Neural cell (in vitro differentiated cells): ENCODE data around the gene ELMO1. TPM values are rescaled to one million over a fixed set of nuclear protein-coding genes. Genes with fewer than 3 reads are reported as not detected.

Experiments
- H2AFZ ChIP-seq: fragments of 200-600, 300-800 bp; sonication (generic), shearing (Covaris generic); 2 replicates; pipeline ENCODE4 v1.6.0; 2014; ENCODE audit warnings: low read depth, mild to moderate bottlenecking, antibody characterized with exemption, low read length, moderate library complexity
- H3F3A ChIP-seq: fragments of 200-600 bp; shearing (Covaris generic); 2 replicates; pipeline ENCODE4 v1.6.1; 2016; ENCODE audit warnings: mild to moderate bottlenecking, moderate library complexity, mixed read lengths, antibody characterized with exemption, low read length; ENCODE audit not compliant: insufficient read depth, poor library complexity, severe bottlenecking
- H3K27ac ChIP-seq: fragments of 200-600, 300-800 bp; sonication (generic), shearing (Covaris generic); 2 replicates; pipeline ENCODE4 v1.5.1; 2014; ENCODE audit warnings: mild to moderate bottlenecking, low read length, moderate library complexity
- H3K27me3 ChIP-seq: fragments of 300-800, 200-600 bp; sonication (generic), shearing (Covaris generic); 2 replicates; pipeline ENCODE4 v1.6.0; 2014; ENCODE audit warnings: mild to moderate bottlenecking, low read depth, low read length, moderate library complexity; ENCODE audit not compliant: insufficient read depth
- H3K36me3 ChIP-seq: fragments of 300-800, 200-600 bp; sonication (generic), shearing (Covaris generic); 2 replicates; pipeline ENCODE4 v1.5.1; 2014; ENCODE audit warnings: mild to moderate bottlenecking, antibody characterized with exemption, low read length, moderate library complexity; ENCODE audit not compliant: insufficient read depth
- H3K4me2 ChIP-seq: fragments of 300-800, 200-600 bp; sonication (generic), shearing (Covaris generic); 2 replicates; pipeline ENCODE4 v1.6.0; 2014; ENCODE audit warnings: mild to moderate bottlenecking, low read length
- H3K4me3 ChIP-seq: fragments of 300-800, 200-600 bp; sonication (generic), shearing (Covaris generic); 2 replicates; pipeline ENCODE4 v1.5.1; 2014; ENCODE audit warnings: mild to moderate bottlenecking, low read length, moderate library complexity
- H3K79me2 ChIP-seq: fragments of 200-600 bp; shearing (Covaris generic); replicated peaks from 2 replicates; pipeline ENCODE4 v1.6.0; 2014; ENCODE audit warnings: mild to moderate bottlenecking, low read length, moderate library complexity; ENCODE audit not compliant: insufficient read depth
- H3K9ac ChIP-seq: fragments of 300-800, 200-600 bp; sonication (generic), shearing (Covaris generic); 2 replicates; pipeline ENCODE4 v1.6.1; 2016; ENCODE audit warnings: mild to moderate bottlenecking, low read length, mixed read lengths
- H3K9me2 ChIP-seq: fragments of 200-600 bp; shearing (Covaris generic); 2 replicates; pipeline ENCODE4 v1.6.1; 2016; ENCODE audit warnings: mild to moderate bottlenecking, low read length, mixed read lengths; ENCODE audit not compliant: insufficient read depth
- H3K9me3 ChIP-seq: fragments of 200-600, 300-800 bp; sonication (generic), shearing (Covaris generic); 2 replicates; pipeline ENCODE4 v1.6.1; 2016; ENCODE audit warnings: mild to moderate bottlenecking, mixed run types, low read length, moderate library complexity, mixed read lengths
- H4K20me1 ChIP-seq: fragments of 200-600 bp; shearing (Covaris generic); 2 replicates; pipeline ENCODE4 v1.6.1; 2016; ENCODE audit warnings: mild to moderate bottlenecking, mixed run types; ENCODE audit not compliant: insufficient read depth
- EP300 ChIP-seq: fragments of 450-650 bp; conservative IDR thresholded peaks from 2 replicates; pipeline ENCODE4 v1.6.1; 2014; ENCODE audit warnings: antibody characterized with exemption, mild to moderate bottlenecking, moderate library complexity; ENCODE audit not compliant: poor library complexity, severe bottlenecking
- EZH2 ChIP-seq: fragments of 200-600, 300-800 bp; shearing (Covaris generic), sonication (generic); IDR thresholded peaks from 2 replicates; pipeline ENCODE4 v1.6.1; 2014; ENCODE audit warnings: antibody characterized with exemption, low read length, borderline replicate concordance, mild to moderate bottlenecking; ENCODE audit not compliant: insufficient read depth, poor library complexity, severe bottlenecking
- MXI1 ChIP-seq: fragments of 450-650 bp; conservative IDR thresholded peaks from 2 replicates; pipeline ENCODE4 v1.6.1; 2014; ENCODE audit warnings: antibody characterized with exemption, mild to moderate bottlenecking; ENCODE audit not compliant: poor library complexity, severe bottlenecking
- POLR2AphosphoS5 ChIP-seq: IDR thresholded peaks from 2 replicates; pipeline ENCODE4 v1.6.1; 2012
- RAD21 ChIP-seq: fragments of 450-650 bp; conservative IDR thresholded peaks from 2 replicates; pipeline ENCODE4 v1.6.1; 2014; ENCODE audit warnings: antibody characterized with exemption, mild to moderate bottlenecking, moderate library complexity
- SMC3 ChIP-seq: fragments of 450-650 bp; conservative IDR thresholded peaks from 2 replicates; pipeline ENCODE4 v1.6.1; 2014; ENCODE audit warnings: antibody characterized with exemption, mild to moderate bottlenecking, moderate library complexity; ENCODE audit not compliant: poor library complexity
- TAF1 ChIP-seq: IDR thresholded peaks from 2 replicates; pipeline ENCODE4 v1.6.1; 2012; ENCODE audit warnings: low read depth
- polyA plus RNA-seq: library from polyadenylated mRNA; depleted of rRNA; stranded (reverse); fragments of >200 nt; gene quantifications from 2 replicates; pipeline ENCODE4 v1.2.3, GENCODE V29; 2014
- TF ChIP-seq, protein P1 (sequence below): IDR thresholded peaks from 2 replicates; pipeline ENCODE4 v1.6.1; 2012; ENCODE audit warnings: borderline replicate concordance
- TF ChIP-seq, protein P2 (sequence below): fragments of 450-650 bp; IDR thresholded peaks from 2 replicates; pipeline ENCODE4 v1.5.1; 2014; ENCODE audit warnings: antibody characterized with exemption, mild to moderate bottlenecking, moderate library complexity; ENCODE audit not compliant: poor library complexity, severe bottlenecking

The ELMO1 gene
- polyA plus RNA-seq, 1 donor from 2014 or later, result 12.2 TPM

DNA sequence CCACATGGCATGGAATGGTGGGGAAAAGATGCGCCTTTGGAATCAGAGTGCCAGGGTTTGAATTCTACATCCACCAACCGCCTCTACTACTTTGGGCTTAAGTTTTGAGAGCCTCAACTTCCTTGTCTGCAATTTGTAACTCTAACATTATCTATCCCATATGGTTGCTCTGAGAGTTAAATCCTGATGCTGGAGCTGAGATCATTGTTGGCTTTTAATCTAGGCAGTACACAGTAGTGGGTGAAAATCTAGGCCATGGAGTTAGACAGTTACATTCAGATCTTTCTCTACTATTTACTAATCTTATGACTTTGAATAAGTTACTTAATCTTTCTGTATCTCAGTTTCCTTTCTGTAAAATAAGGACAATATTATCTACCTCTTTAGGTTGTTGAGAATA, 574.6 kb downstream of the ELMO1 start:
- Histone ChIP-seq H3F3A (no peaks in the 10 kb centered on the region), H3K9me3 (no peaks in the 10 kb centered on the region), H3K9ac (no peak overlapping the region), H3K9me2 (no peaks in the 10 kb centered on the region), H2AFZ (no peak overlapping the region), H3K79me2 (no peaks in the 10 kb centered on the region), H3K27me3 (no peaks in the 10 kb centered on the region), H3K4me2 (no peak overlapping the region), H3K36me3 (peaks cover 4% of the 10 kb centered on the region), H3K27ac (no peak overlapping the region), H4K20me1 (no peaks in the 10 kb centered on the region), H3K4me3 (no peak overlapping the region)
- no peak for TF ChIP-seq POLR2AphosphoS5
- no peak for TF ChIP-seq MXI1
- no peak for TF ChIP-seq SMC3
- TF ChIP-seq, protein P1, sequence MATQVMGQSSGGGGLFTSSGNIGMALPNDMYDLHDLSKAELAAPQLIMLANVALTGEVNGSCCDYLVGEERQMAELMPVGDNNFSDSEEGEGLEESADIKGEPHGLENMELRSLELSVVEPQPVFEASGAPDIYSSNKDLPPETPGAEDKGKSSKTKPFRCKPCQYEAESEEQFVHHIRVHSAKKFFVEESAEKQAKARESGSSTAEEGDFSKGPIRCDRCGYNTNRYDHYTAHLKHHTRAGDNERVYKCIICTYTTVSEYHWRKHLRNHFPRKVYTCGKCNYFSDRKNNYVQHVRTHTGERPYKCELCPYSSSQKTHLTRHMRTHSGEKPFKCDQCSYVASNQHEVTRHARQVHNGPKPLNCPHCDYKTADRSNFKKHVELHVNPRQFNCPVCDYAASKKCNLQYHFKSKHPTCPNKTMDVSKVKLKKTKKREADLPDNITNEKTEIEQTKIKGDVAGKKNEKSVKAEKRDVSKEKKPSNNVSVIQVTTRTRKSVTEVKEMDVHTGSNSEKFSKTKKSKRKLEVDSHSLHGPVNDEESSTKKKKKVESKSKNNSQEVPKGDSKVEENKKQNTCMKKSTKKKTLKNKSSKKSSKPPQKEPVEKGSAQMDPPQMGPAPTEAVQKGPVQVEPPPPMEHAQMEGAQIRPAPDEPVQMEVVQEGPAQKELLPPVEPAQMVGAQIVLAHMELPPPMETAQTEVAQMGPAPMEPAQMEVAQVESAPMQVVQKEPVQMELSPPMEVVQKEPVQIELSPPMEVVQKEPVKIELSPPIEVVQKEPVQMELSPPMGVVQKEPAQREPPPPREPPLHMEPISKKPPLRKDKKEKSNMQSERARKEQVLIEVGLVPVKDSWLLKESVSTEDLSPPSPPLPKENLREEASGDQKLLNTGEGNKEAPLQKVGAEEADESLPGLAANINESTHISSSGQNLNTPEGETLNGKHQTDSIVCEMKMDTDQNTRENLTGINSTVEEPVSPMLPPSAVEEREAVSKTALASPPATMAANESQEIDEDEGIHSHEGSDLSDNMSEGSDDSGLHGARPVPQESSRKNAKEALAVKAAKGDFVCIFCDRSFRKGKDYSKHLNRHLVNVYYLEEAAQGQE, result no peak
- TF ChIP-seq TAF1, result no peak
- no peak for TF ChIP-seq EP300
- no peak for TF ChIP-seq RAD21
- TF ChIP-seq, protein P2, sequence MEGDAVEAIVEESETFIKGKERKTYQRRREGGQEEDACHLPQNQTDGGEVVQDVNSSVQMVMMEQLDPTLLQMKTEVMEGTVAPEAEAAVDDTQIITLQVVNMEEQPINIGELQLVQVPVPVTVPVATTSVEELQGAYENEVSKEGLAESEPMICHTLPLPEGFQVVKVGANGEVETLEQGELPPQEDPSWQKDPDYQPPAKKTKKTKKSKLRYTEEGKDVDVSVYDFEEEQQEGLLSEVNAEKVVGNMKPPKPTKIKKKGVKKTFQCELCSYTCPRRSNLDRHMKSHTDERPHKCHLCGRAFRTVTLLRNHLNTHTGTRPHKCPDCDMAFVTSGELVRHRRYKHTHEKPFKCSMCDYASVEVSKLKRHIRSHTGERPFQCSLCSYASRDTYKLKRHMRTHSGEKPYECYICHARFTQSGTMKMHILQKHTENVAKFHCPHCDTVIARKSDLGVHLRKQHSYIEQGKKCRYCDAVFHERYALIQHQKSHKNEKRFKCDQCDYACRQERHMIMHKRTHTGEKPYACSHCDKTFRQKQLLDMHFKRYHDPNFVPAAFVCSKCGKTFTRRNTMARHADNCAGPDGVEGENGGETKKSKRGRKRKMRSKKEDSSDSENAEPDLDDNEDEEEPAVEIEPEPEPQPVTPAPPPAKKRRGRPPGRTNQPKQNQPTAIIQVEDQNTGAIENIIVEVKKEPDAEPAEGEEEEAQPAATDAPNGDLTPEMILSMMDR, result no peak
- TF ChIP-seq EZH2, result no peak

DNA sequence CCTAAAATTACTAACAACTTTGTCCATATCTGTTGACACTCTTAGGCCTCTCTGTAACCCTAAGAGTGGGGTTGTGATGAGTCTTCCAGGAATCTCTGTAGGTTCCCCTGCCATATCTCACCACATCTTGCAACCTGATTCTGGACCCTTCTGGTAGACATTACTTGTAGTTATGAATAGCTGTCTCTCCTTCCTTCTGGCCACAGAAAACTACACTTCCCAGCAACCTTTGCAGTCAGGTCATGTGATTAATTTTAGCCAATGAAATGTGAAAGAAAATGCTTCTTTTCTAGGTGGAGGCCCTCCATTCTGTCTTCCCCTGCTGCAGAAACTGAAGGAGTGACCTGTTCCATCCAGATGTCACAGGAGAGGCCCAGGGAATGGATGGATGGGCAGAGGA, 576.8 kb downstream of the ELMO1 start:
- Histone ChIP-seq H3K27ac (no peak overlapping the region), H3K27me3 (no peaks in the 10 kb centered on the region), H3K4me2 (no peak overlapping the region), H3K9me3 (no peaks in the 10 kb centered on the region), H3F3A (no peaks in the 10 kb centered on the region), H3K9ac (no peak overlapping the region), H3K9me2 (no peaks in the 10 kb centered on the region), H3K4me3 (no peak overlapping the region), H4K20me1 (no peaks in the 10 kb centered on the region), H3K79me2 (no peaks in the 10 kb centered on the region), H2AFZ (no peak overlapping the region), H3K36me3 (no peaks in the 10 kb centered on the region)
- TF ChIP-seq RAD21 (no peak), SMC3 (no peak), EP300 (no peak), EZH2 (no peak), MXI1 (no peak), TAF1 (no peak), POLR2AphosphoS5 (no peak)
- TF ChIP-seq, protein P1, result no peak
- TF ChIP-seq, protein P2, result no peak
